ENCODE results near the gene REC114. TPM values are rescaled to one million over a fixed set of nuclear protein-coding genes. Genes with fewer than 3 reads are reported as not detected.

The REC114 gene
- total and polyA plus RNA-seq, 10 of the 15 experiments (the other 5 are each of a cell fraction or from before 2014, with no cell fraction given), result not detected

GRCh38 chr15:73414876-73415275, 28.1 kb upstream of the REC114 start:
- no TSS peak for BruUV-seq (replicated peaks)
- DNase-seq (ENCODE audit: low read depth, low spot score), result no peak
- in situ Hi-C loops (cut with MboI) (no loop called here), intact Hi-C loops (cut with micrococcal nuclease; ENCODE audit: unreplicated experiment) (no loop called here)
- no peaks in the 10 kb centered on the region for H4K20me1 ChIP-seq (ENCODE audit: control insufficient read depth, insufficient read depth)
- H3K9me3 ChIP-seq (replicated peaks; ENCODE audit: control insufficient read depth, insufficient read depth, low read length), result no peaks in the 10 kb centered on the region
- 33% methylated on average over 3 of the region's 3 CpGs for whole genome bisulfite sequencing (ENCODE audit: insufficient coverage, insufficient replicate concordance, low lambda C conversion rate, missing lambda C conversion rate)
- no peak overlapping the region for H3K4me3 ChIP-seq
- H3K36me3 ChIP-seq (ENCODE audit: control insufficient read depth in 2 of 2, insufficient read depth in 2 of 2, low read length in 1 of 2), result no peaks in the 10 kb centered on the region
- no peak overlapping the region for H2AFZ ChIP-seq (ENCODE audit: control insufficient read depth, low read depth, low read length)
- H3K27me3 ChIP-seq (replicated peaks in 1 of 2; ENCODE audit: control insufficient read depth in 2 of 2, insufficient read depth in 2 of 2, low read length in 1 of 2), result no peaks in the 10 kb centered on the region
- H3K4me2 ChIP-seq (ENCODE audit: control insufficient read depth, insufficient read depth), result no peak overlapping the region
- FAIRE-seq, result no peak
- H3K9ac ChIP-seq (ENCODE audit: control insufficient read depth, insufficient read depth, low read length), result no peak overlapping the region
- no peak overlapping the region for H3K27ac ChIP-seq (ENCODE audit: control insufficient read depth, insufficient read depth)
- CTCF ChIA-PET, result no interaction called here
- no peaks in the 10 kb centered on the region for H3K4me1 ChIP-seq (ENCODE audit: control insufficient read depth, insufficient read depth, low read length)
- POLR2A ChIA-PET, result no interaction called here
- ATAC-seq, result no peak
- SMC1A ChIA-PET (ENCODE audit: uncharacterized antibody, unreplicated experiment), result interaction anchor here (0.6 kb wide), 1 partner anchor 331 kb away, joined by 3 read pairs; no protein-coding TSS in a partner anchor
- H3K79me2 ChIP-seq (ENCODE audit: control insufficient read depth, insufficient read depth, low read length), result no peaks in the 10 kb centered on the region
- RAD21 ChIA-PET (ENCODE audit: unreplicated experiment), result no interaction called here
- TF ChIP-seq TBL1XR1 (IDR thresholded peaks at IDR 0.05; ENCODE audit: low read depth, low read length) (no peak), GABPA (IDR thresholded peaks at IDR 0.05; ENCODE audit: low read depth) (no peak), E2F4 (IDR thresholded peaks at IDR 0.05; ENCODE audit: low read depth, low read length) (no peak), NR2F1 (conservative IDR thresholded peaks at IDR 0.05) (no peak), ETV6 (conservative IDR thresholded peaks at IDR 0.05 in 1 of 2, IDR thresholded peaks at IDR 0.05 in 1 of 2; ENCODE audit: borderline replicate concordance in 1 of 2, low read depth in 1 of 2) (no peak), IRF3 (IDR thresholded peaks at IDR 0.05) (no peak), BCL11A (IDR thresholded peaks at IDR 0.05; ENCODE audit: low read depth, low read length) (no peak), TAF1 (IDR thresholded peaks at IDR 0.05; ENCODE audit: borderline replicate concordance, low read depth, low read length) (no peak), BCL3 (IDR thresholded peaks at IDR 0.05; ENCODE audit: borderline replicate concordance, insufficient read depth, low read depth, low read length, poor library complexity, severe bottlenecking) (no peak), MLLT1 (IDR thresholded peaks at IDR 0.05) (no peak), ZNF687 (IDR thresholded peaks at IDR 0.05) (no peak), ATF7 (IDR thresholded peaks at IDR 0.05; ENCODE audit: low read depth) (no peak), CBX3 (IDR thresholded peaks at IDR 0.05; ENCODE audit: borderline replicate concordance, low read depth) (no peak), ZNF622 (IDR thresholded peaks at IDR 0.05) (no peak), ESRRA (IDR thresholded peaks at IDR 0.05; ENCODE audit: low read length) (no peak), POLR2AphosphoS2 (IDR thresholded peaks at IDR 0.05; ENCODE audit: low read depth, low read length) (no peak)

Data from GM12878 (cell line).